Measurements from ENCODE around the gene ITGAV. TPM values are rescaled to one million over a fixed set of nuclear protein-coding genes. Genes with fewer than 3 reads are reported as not detected.
"Not testable (repeated sequence)": the region's sequence is repeated elsewhere in the genome, so short reads cannot be mapped to it uniquely, and the experiment has no call there.

ITGAV gene
- total and polyA plus RNA-seq, 7 donors, result 3.6 to 117 (median 67.1) TPM

- TF ChIP-seq POLR2AphosphoS5 (IDR thresholded peaks at IDR 0.05) (no peak), POLR2A (IDR thresholded peaks at IDR 0.05) (no peak), EP300 (IDR thresholded peaks at IDR 0.05) (no peak)
- TF ChIP-seq, protein P1, sequence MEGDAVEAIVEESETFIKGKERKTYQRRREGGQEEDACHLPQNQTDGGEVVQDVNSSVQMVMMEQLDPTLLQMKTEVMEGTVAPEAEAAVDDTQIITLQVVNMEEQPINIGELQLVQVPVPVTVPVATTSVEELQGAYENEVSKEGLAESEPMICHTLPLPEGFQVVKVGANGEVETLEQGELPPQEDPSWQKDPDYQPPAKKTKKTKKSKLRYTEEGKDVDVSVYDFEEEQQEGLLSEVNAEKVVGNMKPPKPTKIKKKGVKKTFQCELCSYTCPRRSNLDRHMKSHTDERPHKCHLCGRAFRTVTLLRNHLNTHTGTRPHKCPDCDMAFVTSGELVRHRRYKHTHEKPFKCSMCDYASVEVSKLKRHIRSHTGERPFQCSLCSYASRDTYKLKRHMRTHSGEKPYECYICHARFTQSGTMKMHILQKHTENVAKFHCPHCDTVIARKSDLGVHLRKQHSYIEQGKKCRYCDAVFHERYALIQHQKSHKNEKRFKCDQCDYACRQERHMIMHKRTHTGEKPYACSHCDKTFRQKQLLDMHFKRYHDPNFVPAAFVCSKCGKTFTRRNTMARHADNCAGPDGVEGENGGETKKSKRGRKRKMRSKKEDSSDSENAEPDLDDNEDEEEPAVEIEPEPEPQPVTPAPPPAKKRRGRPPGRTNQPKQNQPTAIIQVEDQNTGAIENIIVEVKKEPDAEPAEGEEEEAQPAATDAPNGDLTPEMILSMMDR (IDR thresholded peaks at IDR 0.05), result no peak
Observed at GRCh38 chr2:186561467-186562208, 28.2 kb upstream of the ITGAV start.

DNA sequence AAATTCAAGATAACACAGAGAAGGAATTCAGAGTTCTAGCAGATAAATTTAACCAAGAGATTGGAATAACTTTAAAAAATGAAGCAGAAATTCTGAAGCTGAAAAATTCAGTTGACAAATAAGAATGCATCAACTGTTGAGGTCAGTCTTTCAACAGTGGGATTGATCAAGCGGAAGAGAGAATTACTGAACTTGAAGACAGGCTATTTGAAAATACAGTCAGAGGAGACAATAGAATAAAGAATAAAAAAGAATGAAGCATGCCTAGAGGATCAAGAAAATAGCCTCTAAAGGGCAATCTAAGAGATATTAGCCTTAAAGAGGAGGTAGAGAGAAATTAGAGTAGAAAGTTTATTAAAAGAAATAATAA, 27.7 kb upstream of the ITGAV start:
- Histone ChIP-seq H3K9me3 (no peaks in the 10 kb centered on the region), H3K27ac (no peak overlapping the region), H3K27me3 (no peaks in the 10 kb centered on the region), H3K4me1 (peaks cover 0 to 12% (median 5%) of the 10 kb centered on the region in 4 donors), H3K4me3 (no peak overlapping the region), H3K36me3 (no peaks in the 10 kb centered on the region)
- intact Hi-C loops (cut with DNase I), result no loop called here
- DNase-seq, result no peak
- no peak for TF ChIP-seq POLR2AphosphoS5 (IDR thresholded peaks at IDR 0.05)
- TF ChIP-seq, protein P1 (IDR thresholded peaks at IDR 0.05), result no peak
- TF ChIP-seq EP300 (IDR thresholded peaks at IDR 0.05), result no peak
- TF ChIP-seq POLR2A (IDR thresholded peaks at IDR 0.05), result no peak
- 95 to 96% methylated on average over 1 of the region's 1 CpG for WGBS, 2 donors

More at GRCh38 chr2:186561467-186562208, 28.2 kb upstream of the ITGAV start:
- no peak for DNase-seq
- no peaks in the 10 kb centered on the region for H3K27me3 ChIP-seq
- no peak overlapping the region for H3K4me3 ChIP-seq
- H3K36me3 ChIP-seq, result no peaks in the 10 kb centered on the region
- H3K27ac ChIP-seq, result no peak overlapping the region
- intact Hi-C loops (cut with DNase I), result no loop called here
- H3K4me1 ChIP-seq, result peaks cover 0 to 12% (median 5%) of the 10 kb centered on the region in 4 donors
- H3K9me3 ChIP-seq, result no peaks in the 10 kb centered on the region
- WGBS, 2 donors, result 86 to 92% methylated on average over 6 of the region's 6 CpGs

DNA sequence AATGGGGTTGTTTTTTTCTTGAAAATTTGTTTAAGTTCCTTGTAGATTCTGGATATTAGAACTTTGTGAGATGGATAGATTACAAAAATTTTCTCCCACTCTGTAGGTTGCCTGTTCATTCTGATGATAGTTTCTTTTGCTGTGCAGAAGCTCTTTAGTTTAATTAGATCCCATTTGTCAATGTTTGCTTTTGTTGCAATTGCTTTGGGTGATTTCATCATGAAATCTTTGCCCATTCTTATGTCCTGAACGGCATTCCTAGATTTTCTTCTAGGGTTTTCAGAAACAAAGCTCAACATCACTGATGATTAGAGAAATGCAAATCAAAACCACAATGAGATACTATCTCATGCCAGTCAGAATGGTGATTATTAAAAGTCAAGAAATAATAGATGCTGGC, 21.3 kb upstream of the ITGAV start:
- H3K36me3 ChIP-seq; H3K4me1 ChIP-seq; intact Hi-C loops (cut with DNase I); H3K4me3 ChIP-seq; DNase-seq; H3K27me3 ChIP-seq; H3K27ac ChIP-seq; H3K9me3 ChIP-seq: not testable (repeated sequence)
- 72 to 87% methylated on average over 1 of the region's 1 CpG for WGBS, 2 donors

DNA sequence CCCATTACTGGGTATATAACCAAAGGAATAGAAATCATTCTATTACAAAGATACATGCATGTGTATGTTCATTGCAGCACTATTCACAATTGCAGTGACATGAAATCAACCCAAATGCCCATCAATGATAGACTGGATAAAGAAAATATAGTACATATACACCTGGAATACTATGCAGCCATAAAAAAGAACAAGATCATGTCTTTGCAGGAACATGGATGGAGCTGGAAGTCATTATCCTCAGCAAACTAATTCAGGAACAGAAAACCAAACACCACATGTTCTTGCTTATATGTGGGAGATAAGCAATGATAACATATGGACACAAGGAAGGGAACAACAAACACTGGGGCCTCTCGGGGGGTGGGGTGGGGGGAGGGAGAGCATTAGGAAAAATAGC, 20.7 kb upstream of the ITGAV start:
- H3K27me3 ChIP-seq; H3K27ac ChIP-seq; H3K4me3 ChIP-seq; intact Hi-C loops (cut with DNase I); H3K4me1 ChIP-seq; H3K9me3 ChIP-seq; DNase-seq; H3K36me3 ChIP-seq: not testable (repeated sequence)
- 76 to 79% methylated on average over 1 of the region's 1 CpG for WGBS, 2 donors

DNA sequence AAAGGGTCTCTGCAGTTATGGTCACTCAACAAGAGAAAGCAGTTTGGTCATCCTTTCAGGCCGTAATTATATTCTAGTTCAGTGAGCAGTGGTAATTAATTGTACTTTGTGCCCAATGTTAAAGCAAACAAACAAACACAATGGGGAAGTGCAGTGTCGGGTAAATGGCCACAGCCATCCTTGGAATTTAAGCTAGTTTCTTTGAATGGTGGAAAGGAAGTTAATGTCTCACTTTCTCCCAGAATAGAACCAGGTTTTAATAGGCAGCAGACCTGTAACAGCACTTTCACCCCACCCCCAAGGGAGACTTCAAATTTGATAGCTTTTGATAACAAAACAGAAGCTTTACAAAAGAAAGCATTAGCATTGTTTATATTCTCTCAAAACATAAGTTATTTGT, 20.0 kb upstream of the ITGAV start:
- intact Hi-C loops (cut with DNase I), result no loop called here
- TF ChIP-seq EP300 (IDR thresholded peaks at IDR 0.05) (no peak), POLR2AphosphoS5 (IDR thresholded peaks at IDR 0.05) (no peak), POLR2A (IDR thresholded peaks at IDR 0.05) (no peak)
- TF ChIP-seq, protein P1 (IDR thresholded peaks at IDR 0.05), result no peak
- Histone ChIP-seq H3K4me1 (peaks cover 0 to 3% (median under 1%) of the 10 kb centered on the region in 4 donors), H3K36me3 (no peaks in the 10 kb centered on the region), H3K27ac (no peak overlapping the region), H3K27me3 (no peaks in the 10 kb centered on the region), H3K4me3 (no peak overlapping the region), H3K9me3 (no peaks in the 10 kb centered on the region)
- no peak for DNase-seq
- WGBS, 2 donors, result 52 to 76% methylated on average over 2 of the region's 2 CpGs

GRCh38 chr2:186570604-186571003, 19.3 kb upstream of the ITGAV start:
- Histone ChIP-seq H3K9me3 (no peaks in the 10 kb centered on the region), H3K4me3 (no peak overlapping the region), H3K27ac (no peak overlapping the region), H3K36me3 (no peaks in the 10 kb centered on the region), H3K27me3 (no peaks in the 10 kb centered on the region), H3K4me1 (peaks cover 0 to 10% (median 5%) of the 10 kb centered on the region in 4 donors)
- TF ChIP-seq POLR2AphosphoS5 (IDR thresholded peaks at IDR 0.05) (no peak), POLR2A (IDR thresholded peaks at IDR 0.05) (no peak), EP300 (IDR thresholded peaks at IDR 0.05) (no peak)
- TF ChIP-seq, protein P1 (IDR thresholded peaks at IDR 0.05), result no peak
- DNase-seq, result no peak
- intact Hi-C loops (cut with DNase I), result no loop called here
- 65 to 82% methylated on average over 5 of the region's 5 CpGs for WGBS, 2 donors

All from sigmoid colon (tissue), 7 donors.